Mucosa of stomach (tissue), 1 donor: ENCODE measurements around the gene PLA2G2C.

ENCODE experiments used
- H3K27me3 ChIP-seq: one replicate; pipeline ENCODE4 v1.7.0; 2013; ENCODE audit warnings: mild to moderate bottlenecking, low read length; ENCODE audit not compliant: control insufficient read depth, insufficient read depth
- H3K36me3 ChIP-seq: one replicate; pipeline ENCODE4 v1.7.0; 2013; ENCODE audit warnings: low read length; ENCODE audit not compliant: control insufficient read depth, insufficient read depth
- H3K4me1 ChIP-seq: one replicate; pipeline ENCODE4 v1.7.0; 2013; ENCODE audit warnings: mild to moderate bottlenecking, low read length; ENCODE audit not compliant: control insufficient read depth, insufficient read depth
- H3K4me3 ChIP-seq: one replicate; pipeline ENCODE4 v1.7.0; 2013; ENCODE audit warnings: low read length
- H3K9ac ChIP-seq: one replicate; pipeline ENCODE4 v1.7.0; 2013; ENCODE audit warnings: mild to moderate bottlenecking, low read length, moderate library complexity
- H3K9me3 ChIP-seq: one replicate; pipeline ENCODE4 v1.7.0; 2013; ENCODE audit warnings: mild to moderate bottlenecking, low read length, moderate library complexity; ENCODE audit not compliant: control insufficient read depth
- donor health status: Pancreatic carcinoma.

The PLA2G2C gene

GRCh38 chr1:20158358-20159070 lies 27.8 kb downstream of the PLA2G2C start:
- Histone ChIP-seq H3K9ac (no peak overlapping the region), H3K4me1 (peaks cover 16% of the 10 kb centered on the region), H3K4me3 (no peak overlapping the region), H3K9me3 (peaks cover 7% of the 10 kb centered on the region), H3K27me3 (no peaks in the 10 kb centered on the region), H3K36me3 (no peaks in the 10 kb centered on the region)

- H3K27me3 ChIP-seq = peaks cover 5% of the 10 kb centered on the region
- H3K4me1 ChIP-seq = peaks cover 32% of the 10 kb centered on the region
- H3K9me3 ChIP-seq = no peaks in the 10 kb centered on the region
- H3K36me3 ChIP-seq = no peaks in the 10 kb centered on the region
- H3K4me3 ChIP-seq = no peak overlapping the region
- peak overlapping the region; percentile 16 for H3K9ac ChIP-seq
Measured at GRCh38 chr1:20154301-20154831, 32.0 kb downstream of the PLA2G2C start.

- H3K9ac ChIP-seq = no peak overlapping the region
- H3K36me3 ChIP-seq = no peaks in the 10 kb centered on the region
- peaks cover 32% of the 10 kb centered on the region for H3K4me1 ChIP-seq
- H3K27me3 ChIP-seq = peaks cover 5% of the 10 kb centered on the region
- no peak overlapping the region for H3K4me3 ChIP-seq
- H3K9me3 ChIP-seq = no peaks in the 10 kb centered on the region
Measured at GRCh38 chr1:20153000-20153418, 33.3 kb downstream of the PLA2G2C start.

GRCh38 chr1:20152599-20152930 lies 33.8 kb downstream of the PLA2G2C start:
- Histone ChIP-seq H3K27me3 (peaks cover 5% of the 10 kb centered on the region), H3K9ac (peak overlapping the region; percentile 72), H3K4me3 (no peak overlapping the region), H3K4me1 (peaks cover 32% of the 10 kb centered on the region), H3K9me3 (no peaks in the 10 kb centered on the region), H3K36me3 (no peaks in the 10 kb centered on the region)

- H3K9me3 ChIP-seq = no peaks in the 10 kb centered on the region
- H3K36me3 ChIP-seq = no peaks in the 10 kb centered on the region
- H3K27me3 ChIP-seq = peaks cover 5% of the 10 kb centered on the region
- H3K9ac ChIP-seq = peak overlapping the region; percentile 72
- peak overlapping the region; percentile 42 for H3K4me3 ChIP-seq
- peaks cover 32% of the 10 kb centered on the region for H3K4me1 ChIP-seq
Measured at GRCh38 chr1:20151906-20152598, 34.3 kb downstream of the PLA2G2C start.

GRCh38 chr1:20150969-20151368 lies 35.3 kb downstream of the PLA2G2C start:
- peaks cover 32% of the 10 kb centered on the region for H3K4me1 ChIP-seq
- H3K27me3 ChIP-seq = peaks cover 5% of the 10 kb centered on the region
- no peaks in the 10 kb centered on the region for H3K9me3 ChIP-seq
- H3K4me3 ChIP-seq = no peak overlapping the region
- H3K36me3 ChIP-seq = no peaks in the 10 kb centered on the region
- H3K9ac ChIP-seq = no peak overlapping the region

GRCh38 chr1:20150326-20150705 lies 36.0 kb downstream of the PLA2G2C start:
- no peak overlapping the region for H3K9ac ChIP-seq
- no peak overlapping the region for H3K4me3 ChIP-seq
- no peaks in the 10 kb centered on the region for H3K36me3 ChIP-seq

GRCh38 chr1:20149601-20150325 lies 36.6 kb downstream of the PLA2G2C start:
- H3K9ac ChIP-seq = no peak overlapping the region
- no peak overlapping the region for H3K4me3 ChIP-seq
- peaks cover 5% of the 10 kb centered on the region for H3K27me3 ChIP-seq
- no peaks in the 10 kb centered on the region for H3K9me3 ChIP-seq
- H3K4me1 ChIP-seq = peaks cover 29% of the 10 kb centered on the region
- H3K36me3 ChIP-seq = no peaks in the 10 kb centered on the region

More at GRCh38 chr1:20150326-20150705, 36.0 kb downstream of the PLA2G2C start:
- peaks cover 32% of the 10 kb centered on the region for H3K4me1 ChIP-seq
- H3K27me3 ChIP-seq = peaks cover 5% of the 10 kb centered on the region
- H3K9me3 ChIP-seq = no peaks in the 10 kb centered on the region

GRCh38 chr1:20148571-20149500 lies 37.5 kb downstream of the PLA2G2C start:
- Histone ChIP-seq H3K4me3 (no peak overlapping the region), H3K36me3 (no peaks in the 10 kb centered on the region)

GRCh38 chr1:20147846-20148570 lies 38.3 kb downstream of the PLA2G2C start:
- Histone ChIP-seq H3K4me1 (peaks cover 17% of the 10 kb centered on the region), H3K9me3 (no peaks in the 10 kb centered on the region), H3K9ac (no peak overlapping the region), H3K4me3 (no peak overlapping the region), H3K36me3 (no peaks in the 10 kb centered on the region), H3K27me3 (peaks cover 5% of the 10 kb centered on the region)

More at GRCh38 chr1:20148571-20149500, 37.5 kb downstream of the PLA2G2C start:
- peaks cover 24% of the 10 kb centered on the region for H3K4me1 ChIP-seq
- no peak overlapping the region for H3K9ac ChIP-seq
- no peaks in the 10 kb centered on the region for H3K9me3 ChIP-seq
- peaks cover 5% of the 10 kb centered on the region for H3K27me3 ChIP-seq
